ENCODE measurements around the gene KRTAP10-3.

GRCh38 chr21:44527983-44528633, 30.5 kb downstream of the KRTAP10-3 start:
- TF ChIP-seq CTCF (conservative IDR thresholded peaks at IDR 0.05; ENCODE audit: low read depth in 2 of 2) (no peak), REST (IDR thresholded peaks at IDR 0.05; ENCODE audit: unreplicated experiment) (no peak), EZH2 (IDR thresholded peaks at IDR 0.05; ENCODE audit: low read depth, unreplicated experiment) (no peak), POLR2AphosphoS5 (IDR thresholded peaks at IDR 0.05; ENCODE audit: low read depth) (no peak), EZH2phosphoT487 (IDR thresholded peaks at IDR 0.05; ENCODE audit: unreplicated experiment) (no peak)

Measured in GM23338 (cell line).